GM19467 (cell line): ENCODE data around the gene ARMC12.

Experiments used
- ATAC-seq: cut with Tn5 transposase; IDR thresholded peaks from one replicate; pipeline ENCODE4 v1.9.1; 2021; ENCODE audit warnings: mild to moderate bottlenecking, moderate library complexity; ENCODE audit not compliant: unreplicated experiment

The ARMC12 gene

DNA sequence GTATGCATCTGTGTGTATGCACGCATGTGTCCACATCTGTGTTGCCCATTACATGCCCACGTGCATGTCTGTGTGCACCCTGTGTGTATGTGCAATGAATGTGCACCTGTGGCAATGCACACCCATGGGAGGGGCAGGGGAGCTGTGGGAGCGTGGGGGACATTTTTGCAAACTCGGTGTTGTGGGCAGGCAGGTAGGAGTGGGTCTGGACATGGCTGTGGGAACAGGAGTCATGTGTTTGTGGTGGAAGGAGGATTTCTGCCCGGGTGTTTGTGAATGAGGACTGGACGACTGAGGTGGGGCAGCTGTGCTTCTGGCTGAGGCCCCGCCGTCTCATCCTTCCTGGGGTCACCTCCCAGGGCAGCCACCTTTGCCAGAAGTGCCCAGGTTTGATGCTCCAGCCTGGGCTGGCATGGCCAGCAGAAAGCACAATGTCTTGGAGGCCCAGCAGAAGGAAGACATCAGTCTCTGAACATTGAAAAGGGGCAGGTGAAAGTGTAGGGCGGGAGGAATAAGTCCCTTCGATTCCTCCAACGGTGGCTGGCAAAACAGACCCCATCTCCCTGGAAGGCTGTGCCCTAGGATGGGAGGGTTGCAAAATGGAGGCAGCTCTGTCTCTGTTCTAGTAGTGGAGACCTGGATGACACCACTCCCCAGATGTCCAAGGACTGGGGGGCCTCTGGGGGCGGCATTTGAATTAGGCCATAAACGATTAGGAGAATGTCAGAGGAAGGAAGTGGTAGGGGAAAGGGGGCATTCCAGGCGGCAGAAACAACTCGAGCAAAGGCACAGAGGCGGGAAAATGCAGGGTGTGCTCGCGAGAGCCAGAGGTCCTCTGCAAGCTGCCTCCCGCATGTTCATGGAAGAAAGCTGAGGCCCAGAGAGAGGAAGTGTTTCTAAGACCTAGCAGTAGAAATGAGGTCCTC lies 19.1 kb upstream of the ARMC12 start:
- ATAC-seq = no peak

DNA sequence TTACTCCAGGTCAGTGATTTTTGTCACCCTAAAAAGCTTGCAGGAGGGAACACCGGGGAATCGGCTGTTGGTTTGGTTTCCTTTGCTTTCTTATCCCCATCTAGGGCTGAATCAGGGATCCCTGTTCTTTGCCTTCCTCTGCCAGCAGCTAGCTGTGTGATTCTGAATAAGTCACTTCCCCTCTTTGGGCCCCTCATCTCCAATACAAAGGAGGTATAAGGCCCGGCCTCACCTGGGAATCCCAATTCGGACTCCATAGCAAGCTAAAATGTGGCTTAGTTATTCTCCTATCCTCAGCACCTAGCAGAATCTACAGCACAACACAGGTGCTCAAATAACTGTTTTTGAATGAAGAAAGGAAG lies 18.5 kb upstream of the ARMC12 start:
- no peak for ATAC-seq

DNA sequence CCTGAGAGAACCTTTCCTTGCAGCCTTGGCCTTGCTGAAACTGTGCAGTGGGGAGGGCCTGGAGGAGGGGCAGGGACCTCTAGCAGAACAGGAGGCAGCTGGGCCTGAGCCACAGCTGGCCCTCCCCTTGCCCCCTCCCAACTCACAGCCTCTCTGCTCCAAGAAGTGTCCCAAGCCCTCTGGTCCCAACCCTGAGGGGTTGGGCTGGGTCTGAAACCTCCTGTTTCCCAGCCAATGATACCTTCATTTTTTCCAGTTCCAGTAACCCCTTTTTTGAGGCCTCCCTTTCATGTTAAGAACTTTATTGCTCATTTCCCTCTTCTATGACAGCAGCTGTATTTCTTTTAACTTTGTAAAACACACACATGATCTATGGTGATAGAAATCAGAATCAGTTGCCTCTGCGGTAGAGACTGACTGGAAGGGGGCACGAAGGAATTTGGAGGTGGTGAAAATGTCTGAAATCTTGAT lies 17.9 kb upstream of the ARMC12 start:
- no peak for ATAC-seq

GRCh38 chr6:35719404-35719829 lies 17.4 kb upstream of the ARMC12 start:
- peak; percentile 22 for ATAC-seq

DNA sequence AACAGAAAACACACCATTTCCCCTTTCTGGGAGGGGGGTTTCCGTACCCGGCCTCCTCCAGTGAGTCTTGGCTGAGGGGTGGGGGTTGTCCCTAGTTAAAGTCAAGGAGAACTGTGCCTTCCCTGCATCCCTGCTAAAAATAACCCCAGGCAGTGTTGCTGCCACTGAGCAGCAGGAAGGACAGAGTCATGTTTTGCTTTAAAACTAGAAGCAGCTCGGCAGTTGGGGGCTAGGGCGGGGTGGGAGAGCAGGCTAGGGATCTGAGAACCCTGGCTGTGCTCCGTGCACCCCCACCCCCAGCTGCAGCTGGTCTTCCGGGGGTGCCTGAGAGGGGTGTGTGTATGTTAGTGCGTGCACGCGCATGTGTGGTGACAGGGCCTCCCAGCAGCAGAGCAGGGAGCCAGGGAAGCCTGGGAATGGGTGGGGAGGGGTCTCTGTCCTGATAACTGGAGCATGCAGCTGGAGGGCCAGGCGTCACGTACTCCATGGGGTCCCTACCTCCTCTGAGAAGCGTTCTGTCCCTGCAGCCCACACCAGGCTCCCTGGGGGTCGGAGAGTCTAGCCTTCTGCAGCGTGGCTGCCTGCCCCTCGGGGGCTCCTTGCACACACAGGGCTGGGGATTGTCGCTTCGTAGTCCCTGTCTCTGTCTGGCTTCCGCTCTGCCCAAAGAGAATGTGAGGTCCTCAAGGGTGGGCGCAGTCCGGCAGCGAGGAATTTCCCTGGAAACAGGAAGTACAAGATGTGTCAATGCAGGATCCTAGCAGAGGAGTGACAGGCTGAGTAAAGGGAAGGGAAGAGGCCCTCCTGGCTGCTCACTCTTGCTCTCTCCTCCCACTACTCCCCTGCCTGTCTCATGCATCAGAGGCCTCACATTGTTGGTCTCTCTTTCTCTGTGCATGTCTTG lies 16.8 kb upstream of the ARMC12 start:
- peak; percentile 48 for ATAC-seq

DNA sequence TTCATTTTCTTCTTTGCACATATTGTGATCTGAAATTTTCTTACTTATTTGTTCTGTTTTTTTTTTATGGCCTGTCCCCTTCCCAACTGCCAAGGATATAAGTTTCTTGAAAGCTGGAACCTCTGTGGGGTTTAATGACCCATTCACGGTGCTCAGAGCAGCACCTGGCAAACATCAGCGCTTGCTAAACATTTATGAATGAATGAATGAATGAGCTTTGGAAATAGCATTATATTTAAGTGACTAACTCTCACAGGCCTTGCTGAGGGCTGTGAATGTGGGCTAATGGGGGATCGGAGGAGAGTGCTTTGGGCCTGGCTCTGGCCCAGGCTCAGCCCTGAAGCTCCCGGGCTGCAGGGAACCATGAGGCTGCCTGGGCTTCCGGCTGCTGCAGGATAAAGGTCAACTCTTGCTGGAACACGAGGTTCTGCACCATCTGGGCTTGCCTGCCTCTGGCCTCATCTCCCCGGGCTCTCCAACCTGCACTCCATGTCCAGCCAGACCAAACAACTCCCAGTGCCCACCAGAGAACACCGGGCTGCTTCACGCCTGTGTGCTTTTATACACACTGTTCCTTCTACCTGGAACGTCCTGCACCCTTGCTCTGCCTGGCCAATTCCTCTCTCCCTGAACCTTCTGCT lies 14.6 kb upstream of the ARMC12 start:
- no peak for ATAC-seq

- ATAC-seq = no peak
Measured at GRCh38 chr6:35723587-35723986, 13.2 kb upstream of the ARMC12 start.

GRCh38 chr6:35724059-35724458 lies 12.8 kb upstream of the ARMC12 start:
- ATAC-seq = no peak

DNA sequence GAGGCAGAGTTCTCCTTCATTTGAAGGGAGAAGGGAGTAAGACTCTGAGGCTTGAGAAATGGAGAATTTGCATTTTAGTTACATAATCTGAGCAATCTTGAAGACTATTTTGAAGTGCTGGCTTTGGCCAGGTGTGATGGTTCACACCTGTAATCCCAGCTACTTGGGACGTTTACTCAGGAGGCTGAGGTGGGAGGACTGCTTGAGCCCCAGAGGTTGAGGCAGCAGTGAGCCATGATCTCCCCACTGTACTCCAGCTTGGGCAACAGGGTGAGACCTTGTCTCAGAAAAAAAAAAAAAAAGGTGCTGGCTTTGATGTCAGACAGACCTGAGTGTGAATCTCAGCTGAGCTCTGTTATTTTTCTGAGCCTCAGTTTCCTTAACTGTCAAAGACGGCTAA lies 12.4 kb upstream of the ARMC12 start:
- ATAC-seq = no peak

GRCh38 chr6:35725081-35725708 lies 11.6 kb upstream of the ARMC12 start:
- no peak for ATAC-seq

- no peak for ATAC-seq
Measured at GRCh38 chr6:35725721-35726438, 11.0 kb upstream of the ARMC12 start.

- ATAC-seq = peak; percentile 7
Measured at GRCh38 chr6:35727231-35727934, 9.4 kb upstream of the ARMC12 start.

DNA sequence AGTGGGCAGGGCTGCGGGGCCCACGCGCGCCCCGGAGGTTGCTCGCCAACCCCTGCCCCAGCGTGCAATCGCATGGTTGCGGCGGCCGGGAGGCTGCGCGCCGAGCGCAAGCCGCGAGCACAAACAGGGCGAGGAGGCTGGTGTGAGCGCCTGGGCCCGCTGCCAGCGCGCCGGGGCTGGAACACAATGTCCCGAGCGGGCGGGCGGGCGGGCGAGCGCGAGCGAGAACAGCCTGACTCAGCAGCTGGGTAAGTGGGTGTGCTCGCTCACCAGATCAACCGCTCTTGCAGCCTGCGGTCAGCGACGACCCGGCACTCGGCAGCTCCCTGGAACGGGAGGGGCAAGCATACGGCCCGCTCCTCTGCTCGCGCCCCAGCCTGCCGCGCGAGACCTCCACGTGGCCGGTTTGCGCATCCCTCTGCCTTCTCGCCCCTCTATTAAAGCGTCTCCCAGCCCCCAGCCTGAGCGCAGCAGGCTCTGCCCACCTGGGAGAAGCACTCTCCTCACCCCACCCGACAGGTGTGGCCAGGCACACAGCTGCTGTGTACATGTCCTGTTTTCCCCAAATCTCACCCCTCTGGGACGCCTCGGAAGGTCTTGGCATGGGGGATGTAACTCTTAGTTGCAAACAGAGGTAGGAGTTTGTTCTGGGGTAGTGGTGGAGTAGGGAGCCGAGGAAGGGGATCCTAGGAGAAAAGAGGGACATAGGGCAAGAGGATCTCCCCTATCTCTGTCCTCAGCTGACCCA lies 8.7 kb upstream of the ARMC12 start:
- ATAC-seq = peak; percentile 38

DNA sequence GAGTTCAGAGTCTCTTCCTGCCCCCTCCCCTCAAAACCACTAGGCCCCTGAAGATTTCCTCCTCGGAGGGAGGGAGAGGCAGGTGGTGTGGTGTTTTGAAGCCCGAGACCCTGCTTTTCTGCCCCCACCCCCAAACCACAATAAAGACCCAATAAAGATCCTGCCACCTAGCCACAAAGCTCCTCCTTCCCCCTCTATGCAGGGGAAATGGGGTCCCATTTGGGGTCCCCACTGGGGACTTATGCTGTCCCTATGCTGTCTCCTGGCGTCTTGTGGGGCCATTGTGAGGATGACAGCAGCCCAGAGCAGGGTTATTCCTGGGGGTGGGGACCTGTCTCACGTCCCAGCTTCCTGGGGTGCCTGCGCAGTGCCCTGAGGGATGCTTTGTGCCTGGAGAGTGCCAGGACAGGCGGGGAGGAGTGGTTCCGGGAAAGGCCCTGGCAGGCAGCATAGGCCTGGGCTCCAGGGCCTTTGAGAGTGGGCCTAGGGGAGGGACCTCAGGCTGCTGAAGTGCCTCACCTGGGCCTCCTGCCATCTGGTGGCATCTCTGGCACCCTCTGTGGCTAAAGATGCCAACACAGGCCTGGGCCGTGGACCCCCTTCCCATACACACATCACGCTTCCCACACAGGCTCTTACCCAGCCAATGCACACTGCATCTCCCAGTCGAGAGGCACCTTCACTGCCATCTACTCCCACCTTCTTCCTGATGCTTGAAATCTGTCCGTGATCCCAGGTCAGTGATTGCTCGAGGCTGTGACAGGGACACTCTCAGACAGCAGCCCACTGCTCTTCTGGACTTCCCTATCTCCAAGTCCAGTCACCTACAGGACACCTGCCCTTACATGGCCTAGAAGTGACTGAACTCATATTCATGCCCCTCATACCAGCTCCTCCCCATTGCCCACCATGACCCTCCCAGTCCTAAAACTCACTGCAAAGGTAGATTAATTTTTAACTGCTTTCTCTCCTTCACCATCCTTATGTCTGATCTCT lies 7.9 kb upstream of the ARMC12 start:
- no peak for ATAC-seq

DNA sequence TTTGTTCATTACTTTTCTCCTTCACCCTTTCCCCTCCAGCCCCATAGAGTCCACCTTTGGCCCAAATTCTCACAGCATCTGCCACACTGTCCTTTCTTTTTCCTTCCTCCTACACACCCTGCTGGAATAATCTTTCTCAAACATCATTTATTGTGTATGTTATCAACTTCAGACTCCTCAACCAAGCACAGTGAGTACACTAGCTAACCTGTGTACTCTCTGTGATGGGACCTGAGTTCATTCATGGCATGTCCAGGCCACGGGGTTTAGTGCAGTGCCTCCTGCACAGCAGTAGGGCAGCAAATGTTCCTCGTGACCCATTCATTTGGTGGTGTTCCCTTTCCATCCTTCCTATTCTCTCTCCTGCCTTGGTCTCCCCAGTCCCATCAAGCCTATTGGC lies 7.1 kb upstream of the ARMC12 start:
- ATAC-seq = no peak

DNA sequence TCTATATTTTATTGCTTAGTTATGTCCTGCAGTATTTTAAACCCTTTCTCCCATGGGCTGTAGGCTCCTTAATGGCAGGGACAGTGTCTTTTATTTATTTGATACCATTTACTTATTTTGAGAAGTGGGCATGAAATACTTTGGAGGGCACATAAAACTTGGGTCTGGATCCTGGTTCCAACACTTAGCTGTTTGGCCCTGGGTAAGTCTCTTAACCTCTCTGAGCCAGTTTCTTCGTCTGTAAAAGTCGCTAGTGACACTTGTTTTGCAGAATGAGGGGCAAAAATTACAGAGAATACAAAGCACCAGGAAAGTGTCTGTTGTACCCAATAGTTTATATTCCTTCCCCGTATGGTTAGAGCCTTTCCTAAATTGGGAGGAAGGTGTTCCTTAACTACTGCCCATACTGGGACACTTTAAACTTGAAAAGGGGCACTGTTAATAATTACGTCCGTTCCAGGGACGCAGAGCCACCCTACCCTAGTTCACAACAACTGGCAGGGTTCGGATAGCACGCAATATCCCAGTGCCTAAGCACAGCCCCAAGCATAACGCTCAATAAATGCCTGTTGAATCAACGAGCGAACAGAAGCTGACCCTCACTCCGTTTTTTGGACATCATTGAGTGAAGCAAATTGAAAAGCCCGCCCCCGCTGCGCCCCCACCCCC lies 6.0 kb upstream of the ARMC12 start:
- no peak for ATAC-seq

GRCh38 chr6:35731414-35731735 lies 5.5 kb upstream of the ARMC12 start:
- ATAC-seq = peak; percentile 37
